Neural cell (in vitro differentiated cells): ENCODE measurements around the gene HBD. TPM values are rescaled to one million over a fixed set of nuclear protein-coding genes. Genes with fewer than 3 reads are reported as not detected.
"Not testable (repeated sequence)": the region's sequence is repeated elsewhere in the genome, so short reads cannot be mapped to it uniquely, and the experiment has no call there.

ENCODE experiments used
- H2AFZ ChIP-seq: fragments of 200-600, 300-800 bp; sonication (generic), shearing (Covaris generic); 2 replicates; pipeline ENCODE4 v1.6.0; 2014; ENCODE audit warnings: low read depth, mild to moderate bottlenecking, antibody characterized with exemption, low read length, moderate library complexity
- H3F3A ChIP-seq: fragments of 200-600 bp; shearing (Covaris generic); 2 replicates; pipeline ENCODE4 v1.6.1; 2016; ENCODE audit warnings: mild to moderate bottlenecking, moderate library complexity, mixed read lengths, antibody characterized with exemption, low read length; ENCODE audit not compliant: insufficient read depth, poor library complexity, severe bottlenecking
- H3K27ac ChIP-seq: fragments of 200-600, 300-800 bp; sonication (generic), shearing (Covaris generic); 2 replicates; pipeline ENCODE4 v1.5.1; 2014; ENCODE audit warnings: mild to moderate bottlenecking, low read length, moderate library complexity
- H3K27me3 ChIP-seq: fragments of 300-800, 200-600 bp; sonication (generic), shearing (Covaris generic); 2 replicates; pipeline ENCODE4 v1.6.0; 2014; ENCODE audit warnings: mild to moderate bottlenecking, low read depth, low read length, moderate library complexity; ENCODE audit not compliant: insufficient read depth
- H3K36me3 ChIP-seq: fragments of 300-800, 200-600 bp; sonication (generic), shearing (Covaris generic); 2 replicates; pipeline ENCODE4 v1.5.1; 2014; ENCODE audit warnings: mild to moderate bottlenecking, antibody characterized with exemption, low read length, moderate library complexity; ENCODE audit not compliant: insufficient read depth
- H3K4me2 ChIP-seq: fragments of 300-800, 200-600 bp; sonication (generic), shearing (Covaris generic); 2 replicates; pipeline ENCODE4 v1.6.0; 2014; ENCODE audit warnings: mild to moderate bottlenecking, low read length
- H3K4me3 ChIP-seq: fragments of 300-800, 200-600 bp; sonication (generic), shearing (Covaris generic); 2 replicates; pipeline ENCODE4 v1.5.1; 2014; ENCODE audit warnings: mild to moderate bottlenecking, low read length, moderate library complexity
- H3K79me2 ChIP-seq: fragments of 200-600 bp; shearing (Covaris generic); replicated peaks from 2 replicates; pipeline ENCODE4 v1.6.0; 2014; ENCODE audit warnings: mild to moderate bottlenecking, low read length, moderate library complexity; ENCODE audit not compliant: insufficient read depth
- H3K9ac ChIP-seq: fragments of 300-800, 200-600 bp; sonication (generic), shearing (Covaris generic); 2 replicates; pipeline ENCODE4 v1.6.1; 2016; ENCODE audit warnings: mild to moderate bottlenecking, low read length, mixed read lengths
- H3K9me2 ChIP-seq: fragments of 200-600 bp; shearing (Covaris generic); 2 replicates; pipeline ENCODE4 v1.6.1; 2016; ENCODE audit warnings: mild to moderate bottlenecking, low read length, mixed read lengths; ENCODE audit not compliant: insufficient read depth
- H3K9me3 ChIP-seq: fragments of 200-600, 300-800 bp; sonication (generic), shearing (Covaris generic); 2 replicates; pipeline ENCODE4 v1.6.1; 2016; ENCODE audit warnings: mild to moderate bottlenecking, mixed run types, low read length, moderate library complexity, mixed read lengths
- H4K20me1 ChIP-seq: fragments of 200-600 bp; shearing (Covaris generic); 2 replicates; pipeline ENCODE4 v1.6.1; 2016; ENCODE audit warnings: mild to moderate bottlenecking, mixed run types; ENCODE audit not compliant: insufficient read depth
- CTCF ChIP-seq: fragments of 450-650 bp; IDR thresholded peaks from 2 replicates; pipeline ENCODE4 v1.5.1; 2014; ENCODE audit warnings: antibody characterized with exemption, mild to moderate bottlenecking, moderate library complexity; ENCODE audit not compliant: poor library complexity, severe bottlenecking
- EP300 ChIP-seq: fragments of 450-650 bp; conservative IDR thresholded peaks from 2 replicates; pipeline ENCODE4 v1.6.1; 2014; ENCODE audit warnings: antibody characterized with exemption, mild to moderate bottlenecking, moderate library complexity; ENCODE audit not compliant: poor library complexity, severe bottlenecking
- EZH2 ChIP-seq: fragments of 200-600, 300-800 bp; shearing (Covaris generic), sonication (generic); IDR thresholded peaks from 2 replicates; pipeline ENCODE4 v1.6.1; 2014; ENCODE audit warnings: antibody characterized with exemption, low read length, borderline replicate concordance, mild to moderate bottlenecking; ENCODE audit not compliant: insufficient read depth, poor library complexity, severe bottlenecking
- MXI1 ChIP-seq: fragments of 450-650 bp; conservative IDR thresholded peaks from 2 replicates; pipeline ENCODE4 v1.6.1; 2014; ENCODE audit warnings: antibody characterized with exemption, mild to moderate bottlenecking; ENCODE audit not compliant: poor library complexity, severe bottlenecking
- POLR2AphosphoS5 ChIP-seq: IDR thresholded peaks from 2 replicates; pipeline ENCODE4 v1.6.1; 2012
- RAD21 ChIP-seq: fragments of 450-650 bp; conservative IDR thresholded peaks from 2 replicates; pipeline ENCODE4 v1.6.1; 2014; ENCODE audit warnings: antibody characterized with exemption, mild to moderate bottlenecking, moderate library complexity
- REST ChIP-seq: IDR thresholded peaks from 2 replicates; pipeline ENCODE4 v1.6.1; 2012; ENCODE audit warnings: borderline replicate concordance
- SMC3 ChIP-seq: fragments of 450-650 bp; conservative IDR thresholded peaks from 2 replicates; pipeline ENCODE4 v1.6.1; 2014; ENCODE audit warnings: antibody characterized with exemption, mild to moderate bottlenecking, moderate library complexity; ENCODE audit not compliant: poor library complexity
- TAF1 ChIP-seq: IDR thresholded peaks from 2 replicates; pipeline ENCODE4 v1.6.1; 2012; ENCODE audit warnings: low read depth
- polyA plus RNA-seq: library from polyadenylated mRNA; depleted of rRNA; stranded (reverse); fragments of >200 nt; gene quantifications from 2 replicates; pipeline ENCODE4 v1.2.3, GENCODE V29; 2014

The HBD gene
- polyA plus RNA-seq, 1 donor from 2014 or later = not detected

- Histone ChIP-seq H3K9ac (no peak overlapping the region), H3K27ac (no peak overlapping the region), H3K4me3 (no peak overlapping the region), H3K9me3 (no peaks in the 10 kb centered on the region), H3K9me2 (no peaks in the 10 kb centered on the region), H2AFZ (no peak overlapping the region), H3F3A (no peaks in the 10 kb centered on the region), H3K4me2 (no peak overlapping the region), H4K20me1 (no peaks in the 10 kb centered on the region), H3K36me3 (no peaks in the 10 kb centered on the region), H3K27me3 (no peaks in the 10 kb centered on the region), H3K79me2 (no peaks in the 10 kb centered on the region)
- TF ChIP-seq TAF1 (no peak), CTCF (no peak), SMC3 (no peak), EZH2 (no peak), EP300 (no peak), POLR2AphosphoS5 (no peak), REST (no peak), MXI1 (no peak), RAD21 (no peak)
These were observed 16.4 kb upstream of the HBD start for GRCh38 chr11:5250543-5251204.

GRCh38 chr11:5249807-5250396 lies 15.6 kb upstream of the HBD start, which contains the start of gene HBG1:
HBG1 (minus strand) TSS chr11:5249857; CDS start chr11:5249804, 53 bp downstream.
- H3K27me3 ChIP-seq, H3K9me2 ChIP-seq, H3K4me2 ChIP-seq, H3K9ac ChIP-seq, H3K4me3 ChIP-seq, H3K36me3 ChIP-seq, H3K79me2 ChIP-seq, H3F3A ChIP-seq, H3K27ac ChIP-seq, H2AFZ ChIP-seq, H3K9me3 ChIP-seq, H4K20me1 ChIP-seq: not testable (repeated sequence)

- H3K27ac ChIP-seq, H3K27me3 ChIP-seq, H3F3A ChIP-seq, H3K4me2 ChIP-seq, H3K9me2 ChIP-seq, H3K36me3 ChIP-seq, H4K20me1 ChIP-seq, H3K79me2 ChIP-seq, H3K9ac ChIP-seq, H2AFZ ChIP-seq, H3K9me3 ChIP-seq, H3K4me3 ChIP-seq: not testable (repeated sequence)
These were observed 14.2 kb upstream of the HBD start for GRCh38 chr11:5248498-5248897.
